ENCODE measurements around the gene CLDN20. TPM values are rescaled to one million over a fixed set of nuclear protein-coding genes. Genes with fewer than 3 reads are reported as not detected.

CLDN20 gene
- total and polyA plus RNA-seq, 2 of the 8 experiments (the other 6 are each of a cell fraction or from before 2014, with no cell fraction given): not detected

DNA sequence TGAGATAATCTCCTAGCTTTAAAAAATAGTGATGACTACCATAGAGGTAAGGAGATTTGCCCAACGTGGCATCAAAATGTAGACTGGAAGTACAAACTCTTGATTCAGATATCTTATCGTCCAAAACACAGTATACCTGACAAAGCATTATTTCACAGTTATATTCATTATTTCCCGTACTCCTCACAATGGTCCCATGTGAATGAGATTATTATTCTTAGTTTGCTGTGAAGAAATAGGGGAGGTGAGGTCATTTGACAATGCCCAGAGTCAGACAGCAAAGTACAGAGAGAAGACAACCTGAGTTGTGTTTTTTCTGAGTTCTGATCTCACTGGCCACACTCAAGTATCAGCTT lies 51.7 kb downstream of the CLDN20 start:
- Histone ChIP-seq H3K79me2 (ENCODE audit: control insufficient read depth in 1 of 2, insufficient read depth in 2 of 2, low read length in 2 of 2) (peaks cover 0 to 25% of the 10 kb centered on the region in 2 experiments; a peak in 2 of 4 replicates), H4K20me1 (replicated peaks in 1 of 2; ENCODE audit: control insufficient read depth in 1 of 2, insufficient read depth in 2 of 2, low read length in 2 of 2) (no peaks in the 10 kb centered on the region), H3K56ac (replicated peaks; ENCODE audit: insufficient read length, low read depth, low read length) (no peak overlapping the region), H4K8ac (ENCODE audit: extremely low read depth, insufficient read depth, low read length) (no peak overlapping the region), H3K14ac (ENCODE audit: insufficient read length) (no peak overlapping the region), H2BK12ac (ENCODE audit: low read depth, low read length) (no peak overlapping the region), H2AK5ac (ENCODE audit: low read depth, low read length) (no peak overlapping the region), H2BK120ac (replicated peaks; ENCODE audit: low read depth, low read length) (no peak overlapping the region), H3K4ac (replicated peaks; ENCODE audit: insufficient read length, low read depth, low read length) (no peak overlapping the region), H2AFZ (ENCODE audit: low read length) (no peak overlapping the region), H3K27ac (ENCODE audit: low read depth, low read length) (no peak overlapping the region), H3K18ac (ENCODE audit: extremely low read depth, low read length) (no peak overlapping the region), H3K9ac (replicated peaks in 1 of 4; ENCODE audit: extremely low read depth in 1 of 4, low read depth in 3 of 4, low read length in 3 of 4) (no peak overlapping the region), H4K5ac (ENCODE audit: insufficient read length, low read depth, low read length) (no peak overlapping the region), H4K91ac (replicated peaks; ENCODE audit: insufficient read length, low read length) (no peak overlapping the region), H3K36me3 (ENCODE audit: control insufficient read depth in 2 of 4, insufficient read depth in 4 of 4, low read length in 3 of 4) (peaks cover 0 to 22% (median 2%) of the 10 kb centered on the region in 4 experiments; a peak in 2 of 8 replicates), H3K9me3 (ENCODE audit: insufficient read depth in 2 of 2, low read depth in 1 of 2, low read length in 1 of 2) (no peaks in the 10 kb centered on the region), H3K4me3 (ENCODE audit: extremely low read depth in 1 of 4, insufficient read depth in 2 of 4, low read depth in 3 of 4, low read length in 4 of 4) (peak overlapping the region in 2 of 4 experiments; percentile 92 to 94; a peak in 4 of 8 replicates), H2BK15ac (ENCODE audit: low read length) (no peak overlapping the region), H3K27me3 (replicated peaks in 1 of 4; ENCODE audit: control insufficient read depth in 3 of 4, extremely low read depth in 1 of 4, insufficient read depth in 3 of 4, low read length in 3 of 4) (no peaks in the 10 kb centered on the region), H3K23me2 (ENCODE audit: low read depth, low read length) (peaks cover 6% of the 10 kb centered on the region), H2BK5ac (ENCODE audit: low read depth, low read length) (no peak overlapping the region), H2BK20ac (ENCODE audit: low read length) (no peak overlapping the region), H3K79me1 (ENCODE audit: low read depth, low read length) (no peaks in the 10 kb centered on the region), H3K23ac (ENCODE audit: insufficient read length) (no peak overlapping the region), H3K4me2 (ENCODE audit: insufficient read depth in 1 of 2, low read depth in 2 of 2, low read length in 2 of 2) (peak overlapping the region; percentile 85 to 95), H3K4me1 (replicated peaks in 1 of 4; ENCODE audit: control insufficient read depth in 3 of 4, insufficient read depth in 4 of 4, low read length in 3 of 4) (no peaks in the 10 kb centered on the region)
- WGBS, 2 experiments (ENCODE audit: extremely low coverage in 1 of 2, insufficient coverage in 1 of 2, insufficient read length in 1 of 2, insufficient replicate concordance in 2 of 2, low coverage in 1 of 2, low lambda C conversion rate in 2 of 2, missing lambda C conversion rate in 1 of 2): 80% methylated on average over 3 of the region's 3 CpGs; no CpG with 5 or more reads in 1 of the 2 experiments
- peak; percentile 42 for FAIRE-seq
- DNase-seq (ENCODE audit: low read depth in 1 of 2, low spot score in 2 of 2): no peak
- ChIA-PET CTCF (ENCODE audit: partially characterized antibody) (interaction anchor here (0.6 to 2.5 kb wide), 6 partner anchors 11 to 300 kb away, joined by 3 to 10 read pairs (median 3); no protein-coding TSS in a partner anchor), POLR2A (ENCODE audit: partially characterized antibody) (interaction anchor here (0.7 to 0.8 kb wide), 3 partner anchors 11 to 973 kb away, joined by 3 read pairs; no protein-coding TSS in a partner anchor)
- no peak for TF ChIP-seq NRF1 (IDR thresholded peaks at IDR 0.05; ENCODE audit: low read depth, low read length)
- TF ChIP-seq CHD1 (IDR thresholded peaks at IDR 0.05; ENCODE audit: low read depth, low read length): no peak
- no peak for TF ChIP-seq SIX5 (IDR thresholded peaks at IDR 0.05; ENCODE audit: low read depth, low read length)
- TF ChIP-seq CBX5 (IDR thresholded peaks at IDR 0.05; ENCODE audit: low read depth, low read length): no peak
- no peak for TF ChIP-seq BCL11A (IDR thresholded peaks at IDR 0.05; ENCODE audit: low read depth in 2 of 2, low read length in 2 of 2)
- no peak for TF ChIP-seq POU5F1 (IDR thresholded peaks at IDR 0.05; ENCODE audit: low read depth, low read length)
- TF ChIP-seq KDM4A (IDR thresholded peaks at IDR 0.05; ENCODE audit: low read depth, low read length, severe bottlenecking): no peak
- no peak for TF ChIP-seq ZNF274 (IDR thresholded peaks at IDR 0.05; ENCODE audit: borderline replicate concordance, extremely low read depth, low read length)
- no peak for TF ChIP-seq ATF2 (IDR thresholded peaks at IDR 0.05; ENCODE audit: low read length)
- no peak for TF ChIP-seq CHD2 (IDR thresholded peaks at IDR 0.05; ENCODE audit: low read length)
- TF ChIP-seq TCF12 (IDR thresholded peaks at IDR 0.05; ENCODE audit: low read depth, low read length): no peak
- TF ChIP-seq USF2 (IDR thresholded peaks at IDR 0.05; ENCODE audit: low read length): no peak

Measured in H1 (cell line).